Retina (tissue), 1 donor: Measurements from ENCODE around the gene PHGDH.

Source experiments
- DNase-seq: peaks from one replicate; pipeline ENCODE4 v3.0.0-alpha.2; 2016

The PHGDH gene

GRCh38 chr1:119732465-119733168 is 20.9 kb downstream of the PHGDH start:
- DNase-seq, result no peak

GRCh38 chr1:119733754-119734153 is 22.0 kb downstream of the PHGDH start:
- DNase-seq, result no peak

GRCh38 chr1:119735217-119735616 is 23.5 kb downstream of the PHGDH start:
- DNase-seq, result no peak

GRCh38 chr1:119736649-119737039 is 24.9 kb downstream of the PHGDH start:
- DNase-seq, result no peak

GRCh38 chr1:119737040-119737682 is 25.4 kb downstream of the PHGDH start:
- no peak for DNase-seq

GRCh38 chr1:119738100-119738720 is 26.5 kb downstream of the PHGDH start:
- no peak for DNase-seq

GRCh38 chr1:119739150-119739549 is 27.4 kb downstream of the PHGDH start:
- DNase-seq, result no peak

- DNase-seq, result no peak
These were observed 28.5 kb downstream of the PHGDH start for GRCh38 chr1:119740261-119740660.

- DNase-seq, result no peak
These were observed 29.4 kb downstream of the PHGDH start for GRCh38 chr1:119740896-119741780.

- no peak for DNase-seq
These were observed 30.5 kb downstream of the PHGDH start for GRCh38 chr1:119742202-119742601.

GRCh38 chr1:119742677-119743076 is 30.9 kb downstream of the PHGDH start:
- no peak for DNase-seq

GRCh38 chr1:119743308-119743707 is 31.6 kb downstream of the PHGDH start:
- no peak for DNase-seq

- DNase-seq, result peak; percentile 72
These were observed 32.3 kb downstream of the PHGDH start for GRCh38 chr1:119743776-119744597.

- no peak for DNase-seq
These were observed 32.8 kb downstream of the PHGDH start for GRCh38 chr1:119744598-119744942.

GRCh38 chr1:119745034-119745433 is 33.3 kb downstream of the PHGDH start:
- DNase-seq, result no peak

GRCh38 chr1:119747451-119747850 is 35.7 kb downstream of the PHGDH start:
- DNase-seq, result no peak

GRCh38 chr1:119748040-119748439 is 36.3 kb downstream of the PHGDH start:
- no peak for DNase-seq

- no peak for DNase-seq
These were observed 40.9 kb downstream of the PHGDH start for GRCh38 chr1:119752592-119752991.

GRCh38 chr1:119758584-119758983 is 46.9 kb downstream of the PHGDH start:
- no peak for DNase-seq

GRCh38 chr1:119762409-119762808 is 50.7 kb downstream of the PHGDH start:
- DNase-seq, result no peak

GRCh38 chr1:119762953-119763352 is 51.2 kb downstream of the PHGDH start:
- no peak for DNase-seq

GRCh38 chr1:119764220-119764619 is 52.5 kb downstream of the PHGDH start:
- DNase-seq, result no peak
